ENCODE data around the gene CREB5.

The CREB5 gene

GRCh38 chr7:28654110-28654509 lies 241.8 kb downstream of the CREB5 start:
- no peak for DNase-seq

- no peak for DNase-seq
Observed at GRCh38 chr7:28656529-28656928, 244.2 kb downstream of the CREB5 start.

- DNase-seq = no peak
Observed at GRCh38 chr7:28658381-28658780, 246.1 kb downstream of the CREB5 start.

GRCh38 chr7:28660132-28660531 lies 247.8 kb downstream of the CREB5 start:
- no peak for DNase-seq

GRCh38 chr7:28661826-28662595 lies 249.7 kb downstream of the CREB5 start:
- DNase-seq = no peak

GRCh38 chr7:28666154-28666553 lies 253.8 kb downstream of the CREB5 start:
- no peak for DNase-seq

- no peak for DNase-seq
Observed at GRCh38 chr7:28668085-28668484, 255.8 kb downstream of the CREB5 start.

GRCh38 chr7:28669330-28669729 lies 257.0 kb downstream of the CREB5 start:
- DNase-seq = no peak

- no peak for DNase-seq
Observed at GRCh38 chr7:28671526-28671925, 259.2 kb downstream of the CREB5 start.

GRCh38 chr7:28672397-28672797 lies 260.1 kb downstream of the CREB5 start:
- DNase-seq = no peak

- DNase-seq = no peak
Observed at GRCh38 chr7:28674359-28674782, 262.1 kb downstream of the CREB5 start.

- DNase-seq = no peak
Observed at GRCh38 chr7:28675429-28675828, 263.1 kb downstream of the CREB5 start.

- DNase-seq = no peak
Observed at GRCh38 chr7:28677668-28678067, 265.4 kb downstream of the CREB5 start.

- DNase-seq = no peak
Observed at GRCh38 chr7:28678431-28678965, 266.2 kb downstream of the CREB5 start.

GRCh38 chr7:28681693-28682310 lies 269.5 kb downstream of the CREB5 start:
- DNase-seq = no peak

GRCh38 chr7:28682801-28683200 lies 270.5 kb downstream of the CREB5 start:
- DNase-seq = no peak

- no peak for DNase-seq
Observed at GRCh38 chr7:28684650-28685241, 272.4 kb downstream of the CREB5 start.

- DNase-seq = no peak
Observed at GRCh38 chr7:28685242-28685643, 272.9 kb downstream of the CREB5 start.

GRCh38 chr7:28685644-28686417 lies 273.5 kb downstream of the CREB5 start:
- peak; percentile 43 for DNase-seq

- DNase-seq = no peak
Observed at GRCh38 chr7:28686418-28686800, 274.1 kb downstream of the CREB5 start.

GRCh38 chr7:28687537-28687936 lies 275.2 kb downstream of the CREB5 start:
- DNase-seq = no peak

- no peak for DNase-seq
Observed at GRCh38 chr7:28688174-28688573, 275.9 kb downstream of the CREB5 start.

GRCh38 chr7:28688651-28689050 lies 276.3 kb downstream of the CREB5 start:
- DNase-seq = no peak
